GM13976 (cell line): ENCODE data around the gene MAT2B.
A peak's percentile ranks its signal among the peaks of the same experiment; 100 is the strongest.

Experiments
- DNase-seq: peaks from one replicate; pipeline ENCODE4 v3.0.0; 2012; ENCODE audit warnings: low spot score
- in situ Hi-C: fragments of 300-500 bp; cut with MboI; formaldehyde crosslinking; loops from one replicate; pipeline ENCODE4 v1.12.0; 2022; ENCODE audit warnings: low sequenced_read_pairs, mixed read lengths, inconsistent platforms; ENCODE audit not compliant: unreplicated experiment
- TF ChIP-seq, protein P1 (sequence below): IDR thresholded peaks from 2 replicates; pipeline ENCODE4 v1.5.1; 2012; ENCODE audit warnings: borderline replicate concordance, mild to moderate bottlenecking; ENCODE audit not compliant: insufficient read depth; ENCODE audit errors: extremely low read depth, missing control alignments, control extremely low read depth

MAT2B gene

DNA sequence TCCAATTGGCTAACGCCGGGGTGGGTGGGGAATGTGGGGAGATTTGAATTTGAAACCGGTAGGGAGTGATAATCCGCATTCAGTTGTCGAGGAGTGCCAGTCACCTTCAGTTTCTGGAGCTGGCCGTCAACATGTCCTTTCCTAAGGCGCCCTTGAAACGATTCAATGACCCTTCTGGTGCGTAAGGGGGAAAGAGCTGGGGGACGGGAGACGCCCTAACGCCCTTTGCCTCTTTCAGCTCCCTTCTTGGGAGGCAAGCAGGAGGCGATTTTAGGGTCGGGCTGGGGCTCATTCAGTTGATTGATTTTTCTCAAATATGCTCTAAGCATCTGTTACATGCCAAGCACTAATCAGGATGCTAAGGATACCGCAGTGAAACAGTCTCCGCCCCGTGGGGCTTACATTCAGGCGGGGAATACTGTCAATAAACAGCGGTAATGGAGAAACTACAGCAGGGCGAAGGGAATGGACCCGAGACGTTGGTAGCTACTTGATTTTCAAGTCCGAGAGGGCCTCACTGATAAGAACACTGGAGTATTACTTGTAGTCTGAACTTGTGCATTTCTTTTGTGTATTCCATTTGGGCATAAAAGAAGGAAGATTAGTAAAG, 44.8 kb upstream of the MAT2B start, which contains the start of gene HMMR:
Gene HMMR (plus strand): TSS at position 71 of the 610 bp plus-strand sequence. CDS start 61 bp downstream, at position 132.
- in situ Hi-C loops: no loop called here
- DNase-seq: no peak
- TF ChIP-seq, protein P1, sequence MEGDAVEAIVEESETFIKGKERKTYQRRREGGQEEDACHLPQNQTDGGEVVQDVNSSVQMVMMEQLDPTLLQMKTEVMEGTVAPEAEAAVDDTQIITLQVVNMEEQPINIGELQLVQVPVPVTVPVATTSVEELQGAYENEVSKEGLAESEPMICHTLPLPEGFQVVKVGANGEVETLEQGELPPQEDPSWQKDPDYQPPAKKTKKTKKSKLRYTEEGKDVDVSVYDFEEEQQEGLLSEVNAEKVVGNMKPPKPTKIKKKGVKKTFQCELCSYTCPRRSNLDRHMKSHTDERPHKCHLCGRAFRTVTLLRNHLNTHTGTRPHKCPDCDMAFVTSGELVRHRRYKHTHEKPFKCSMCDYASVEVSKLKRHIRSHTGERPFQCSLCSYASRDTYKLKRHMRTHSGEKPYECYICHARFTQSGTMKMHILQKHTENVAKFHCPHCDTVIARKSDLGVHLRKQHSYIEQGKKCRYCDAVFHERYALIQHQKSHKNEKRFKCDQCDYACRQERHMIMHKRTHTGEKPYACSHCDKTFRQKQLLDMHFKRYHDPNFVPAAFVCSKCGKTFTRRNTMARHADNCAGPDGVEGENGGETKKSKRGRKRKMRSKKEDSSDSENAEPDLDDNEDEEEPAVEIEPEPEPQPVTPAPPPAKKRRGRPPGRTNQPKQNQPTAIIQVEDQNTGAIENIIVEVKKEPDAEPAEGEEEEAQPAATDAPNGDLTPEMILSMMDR: no peak

DNA sequence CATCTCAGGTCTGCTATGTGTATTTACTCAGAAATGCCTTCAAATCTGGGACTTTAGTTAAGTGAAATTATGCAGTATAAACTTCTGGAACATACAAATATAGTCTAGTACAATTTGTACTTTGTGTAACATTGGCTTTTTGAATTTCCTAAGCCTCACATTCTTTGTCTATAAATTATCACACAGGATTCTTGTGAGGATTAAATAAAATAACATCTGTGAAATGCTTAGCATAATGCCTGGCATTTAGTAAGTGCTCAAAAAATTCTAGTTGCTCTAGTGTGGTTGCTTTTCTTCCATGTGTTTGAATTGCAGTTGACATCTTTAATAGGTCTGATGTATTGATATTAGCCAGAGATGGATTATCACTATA, 42.4 kb upstream of the MAT2B start:
- TF ChIP-seq, protein P1: no peak
- in situ Hi-C loops: no loop called here
- DNase-seq: no peak

DNA sequence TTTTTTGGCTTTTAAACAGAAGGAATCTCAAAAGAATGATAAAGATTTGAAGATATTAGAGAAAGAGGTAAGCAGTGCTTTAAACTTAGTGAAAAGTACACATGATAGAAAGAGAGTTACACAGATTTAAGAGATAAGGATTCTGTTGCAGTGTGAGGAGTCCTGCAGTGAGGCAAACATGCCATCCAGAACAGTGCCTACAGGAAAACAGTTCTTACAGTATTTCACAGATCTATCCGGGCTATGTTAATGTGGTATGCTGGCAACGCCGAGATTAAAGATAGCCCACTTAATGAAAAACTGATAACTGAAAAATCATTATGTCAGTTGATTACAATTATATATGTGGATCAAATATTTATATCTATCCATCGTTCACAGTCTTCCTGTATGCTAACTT, 37.7 kb upstream of the MAT2B start:
- in situ Hi-C loops: no loop called here
- no peak for DNase-seq
- TF ChIP-seq, protein P1: no peak

DNA sequence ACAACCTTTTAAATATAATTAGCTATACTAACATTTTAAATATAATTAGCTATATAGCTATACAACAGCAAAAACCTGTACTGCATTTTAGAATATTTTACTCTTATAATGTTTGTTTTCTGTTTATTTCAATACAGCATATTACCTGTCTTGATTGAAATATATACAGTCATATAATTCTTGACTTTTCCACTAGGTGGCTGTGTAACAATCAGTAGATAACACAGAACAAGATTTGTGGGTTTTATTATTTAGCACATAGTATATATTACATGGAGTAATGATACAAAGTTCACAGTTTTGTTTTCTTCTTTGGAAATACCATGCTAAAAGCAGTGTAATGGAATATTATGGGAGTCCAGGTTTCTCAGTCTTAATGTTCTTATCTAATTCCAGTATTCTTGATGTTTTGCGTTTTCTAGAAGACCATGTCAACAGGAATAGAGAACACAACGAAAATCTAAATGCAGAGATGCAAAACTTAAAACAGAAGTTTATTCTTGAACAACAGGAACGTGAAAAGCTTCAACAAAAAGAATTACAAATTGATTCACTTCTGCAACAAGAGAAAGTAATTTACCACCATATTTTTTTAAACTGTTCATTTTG, 31.7 kb upstream of the MAT2B start:
- TF ChIP-seq, protein P1: peak; percentile 30
- in situ Hi-C loops: no loop called here
- DNase-seq: no peak

DNA sequence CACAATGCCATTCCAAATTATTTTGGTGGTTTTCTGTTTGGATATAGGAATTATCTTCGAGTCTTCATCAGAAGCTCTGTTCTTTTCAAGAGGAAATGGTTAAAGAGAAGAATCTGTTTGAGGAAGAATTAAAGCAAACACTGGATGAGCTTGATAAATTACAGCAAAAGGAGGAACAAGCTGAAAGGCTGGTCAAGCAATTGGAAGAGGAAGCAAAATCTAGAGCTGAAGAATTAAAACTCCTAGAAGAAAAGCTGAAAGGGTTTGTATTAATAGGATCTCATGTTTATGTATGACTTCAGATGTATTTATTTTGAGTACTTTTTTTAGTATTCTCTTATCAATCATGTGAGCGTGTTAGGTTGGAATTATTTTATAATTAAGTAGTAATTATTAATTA, 30.0 kb upstream of the MAT2B start:
- TF ChIP-seq, protein P1: no peak
- no peak for DNase-seq
- in situ Hi-C loops: no loop called here

DNA sequence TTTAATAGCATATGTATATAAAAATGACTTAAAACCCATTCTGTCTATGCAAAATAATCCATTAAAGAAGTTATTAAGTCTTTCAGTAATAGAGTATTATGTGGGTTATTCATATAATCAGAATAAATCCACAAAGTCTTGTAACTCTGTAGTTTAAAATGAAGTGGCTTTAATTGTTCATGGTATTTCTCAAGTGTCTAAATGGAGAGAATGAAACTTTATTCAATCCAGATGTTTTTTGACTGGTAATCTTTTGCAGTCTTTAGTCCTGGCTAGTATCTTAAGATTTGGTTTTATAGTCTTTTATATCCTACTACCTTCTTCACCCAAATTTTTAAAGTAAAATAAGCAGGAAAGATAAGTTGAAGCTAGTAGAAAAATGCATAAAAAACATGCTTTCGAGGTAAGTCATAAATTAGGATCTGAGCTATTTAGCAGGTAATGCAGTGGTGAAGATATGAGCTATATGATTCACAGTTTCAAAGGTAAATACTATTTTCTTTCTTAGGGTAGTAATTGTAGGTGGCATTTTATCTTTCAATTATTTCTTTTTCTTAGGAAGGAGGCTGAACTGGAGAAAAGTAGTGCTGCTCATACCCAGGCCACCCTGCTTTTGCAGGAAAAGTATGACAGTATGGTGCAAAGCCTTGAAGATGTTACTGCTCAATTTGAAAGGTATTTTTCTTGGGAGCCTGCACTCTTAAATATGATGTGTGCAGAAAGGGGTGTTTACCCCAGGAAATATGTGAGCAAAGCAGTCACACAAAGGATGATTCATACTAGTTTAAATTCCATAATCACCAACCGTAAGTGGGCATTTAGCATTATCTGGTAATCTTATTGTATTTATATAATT, 27.1 kb upstream of the MAT2B start:
- DNase-seq: no peak
- in situ Hi-C loops: no loop called here
- TF ChIP-seq, protein P1: no peak
